Panc1 (cell line): ENCODE measurements around the gene NRROS. TPM values are rescaled to one million over a fixed set of nuclear protein-coding genes. Genes with fewer than 3 reads are reported as not detected.

Experiments
- ATAC-seq: fragments of 200-7000 bp; cut with Tn5 transposase; 2 replicates; pipeline ENCODE4 v1.9.1; 2020; ENCODE audit warnings: mild to moderate bottlenecking, moderate library complexity
- BruUV-seq: library from RNA; stranded (reverse); fragments of 400-500 nt; replicated peaks from 2 replicates; lab custom pipeline; 2021; lab: Mats Ljungman, UMichigan
- CTCF ChIA-PET: fragments of 300-600 bp; sonication (Branson Sonifier 250); formaldehyde crosslinking; loops from one replicate; lab custom pipeline; 2022; ENCODE audit warnings: antibody characterized with exemption; lab: Charles Lee
- POLR2A ChIA-PET: fragments of 300-600 bp; sonication (Branson Sonifier 250); formaldehyde crosslinking; loops from one replicate; lab custom pipeline; 2022; ENCODE audit warnings: antibody characterized with exemption; lab: Charles Lee
- DNase-seq: peaks from one replicate; pipeline ENCODE4 v3.0.0-alpha.2; 2010; ENCODE audit warnings: low read depth, low spot score
- H3K27ac ChIP-seq: 2 replicates; pipeline ENCODE4 v1.5.1; 2011; ENCODE audit warnings: mild to moderate bottlenecking, low read length, inconsistent platforms
- H3K27me3 ChIP-seq: fragments of 200-500 bp; sonication (Bioruptor generic); 2 replicates; pipeline ENCODE4 v1.6.0; 2014; ENCODE audit warnings: low read length, inconsistent platforms; ENCODE audit not compliant: control insufficient read depth, insufficient read depth
- H3K36me3 ChIP-seq: fragments of 200-500 bp; sonication (Bioruptor generic); 2 replicates; pipeline ENCODE4 v1.5.1; 2014; ENCODE audit warnings: inconsistent platforms, mild to moderate bottlenecking, low read length, moderate library complexity; ENCODE audit not compliant: control insufficient read depth, insufficient read depth
- H3K4me1 ChIP-seq: 2 replicates; pipeline ENCODE4 v1.5.1; 2011; ENCODE audit warnings: inconsistent platforms, mild to moderate bottlenecking, low read length, moderate library complexity; ENCODE audit not compliant: control insufficient read depth, insufficient read depth
- H3K4me3 ChIP-seq, 2 experiments: 2 replicates each; pipeline ENCODE4 v1.5.1; 2011 to 2012; ENCODE audit warnings: low read depth in 2 of 2, low read length in 2 of 2, mild to moderate bottlenecking in 2 of 2, inconsistent platforms in 1 of 2, moderate library complexity in 1 of 2
- H3K9me3 ChIP-seq: fragments of 200-500 bp; sonication (Bioruptor generic); 2 replicates; pipeline ENCODE4 v1.5.1; 2014; ENCODE audit warnings: low read depth, mild to moderate bottlenecking, inconsistent platforms, low read length, moderate library complexity; ENCODE audit not compliant: control insufficient read depth, insufficient read depth
- POLR2AphosphoS5 ChIP-seq: IDR thresholded peaks from 2 replicates; pipeline ENCODE4 v1.6.1; 2012; ENCODE audit warnings: mild to moderate bottlenecking, low read depth, low read length, moderate library complexity
- SIN3A ChIP-seq: IDR thresholded peaks from 2 replicates; pipeline ENCODE4 v1.6.1; 2012; ENCODE audit warnings: low read depth, mild to moderate bottlenecking, low read length, moderate library complexity, borderline replicate concordance; ENCODE audit not compliant: insufficient read depth
- TCF7L2 ChIP-seq: IDR thresholded peaks from 2 replicates; pipeline ENCODE4 v1.6.1; 2011; ENCODE audit warnings: mild to moderate bottlenecking, low read depth, low read length, inconsistent platforms
- in situ Hi-C: cut with HindIII; loops from 2 replicates; pipeline ENCODE4 v1.10.0; 2016; ENCODE audit warnings: low sequenced_read_pairs, low pct_unique_long_range_greater_than_20kb
- intact Hi-C: fragments of 100-400 bp; cut with micrococcal nuclease; formaldehyde crosslinking; loops from one replicate; pipeline ENCODE4 v1.10.0; 2022; ENCODE audit not compliant: unreplicated experiment
- total RNA-seq: library from RNA; stranded (reverse); gene quantifications from one replicate; pipeline ENCODE4 v1.2.1, GENCODE V29; 2021; ENCODE audit not compliant: unreplicated experiment
- TF ChIP-seq, protein P1 (sequence below): fragments of 450-650 bp; IDR thresholded peaks from 2 replicates; pipeline ENCODE4 v1.5.1; 2017; ENCODE audit warnings: mild to moderate bottlenecking
- TF ChIP-seq, protein P2 (sequence below), 2 experiments: IDR thresholded peaks; 2 replicates each; pipeline ENCODE4 v1.6.1; 2011 to 2012; ENCODE audit warnings: low read depth in 2 of 2, control low read depth in 1 of 2, low read length in 1 of 2, mild to moderate bottlenecking in 1 of 2, moderate library complexity in 1 of 2; ENCODE audit not compliant: insufficient read depth in 1 of 2

NRROS gene
- total RNA-seq, 1 experiment from 2014 or later: 8.8 TPM

DNA sequence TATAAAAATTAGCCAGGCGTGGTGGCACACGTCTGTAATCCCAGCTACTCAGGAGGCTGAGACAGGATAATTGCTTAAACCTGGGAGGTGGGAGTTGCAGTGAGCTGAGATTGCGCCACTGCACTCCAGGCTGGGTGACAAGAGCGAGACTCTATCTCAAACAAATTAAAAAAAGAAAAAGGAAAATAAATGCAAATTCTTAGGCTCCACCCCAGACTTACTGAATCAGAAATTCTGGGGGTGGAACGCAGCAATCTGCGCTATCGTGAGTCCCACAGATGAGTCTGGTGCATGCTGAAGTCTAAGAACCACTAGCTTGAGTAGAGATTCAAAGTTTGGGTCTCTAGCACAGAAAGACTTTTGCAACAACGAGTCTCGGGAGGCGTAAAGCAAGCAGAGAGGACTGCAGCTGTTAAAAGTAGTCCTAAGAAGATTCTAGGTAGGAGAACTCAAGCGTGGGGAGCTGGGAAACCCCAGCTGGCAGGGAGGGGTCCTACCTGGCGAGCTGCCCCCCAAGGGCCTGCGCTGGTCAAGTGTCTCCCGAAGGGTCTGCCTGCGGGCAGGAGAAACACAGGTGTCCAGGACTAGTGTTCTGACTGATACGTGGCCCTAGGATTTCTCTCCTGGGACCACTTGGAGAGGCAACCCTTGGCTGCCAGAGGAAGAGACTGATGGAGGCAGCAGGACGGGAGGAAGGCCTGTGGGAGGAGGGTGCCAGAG, 50.6 kb downstream of the NRROS start (continued):
- TF ChIP-seq, protein P1, sequence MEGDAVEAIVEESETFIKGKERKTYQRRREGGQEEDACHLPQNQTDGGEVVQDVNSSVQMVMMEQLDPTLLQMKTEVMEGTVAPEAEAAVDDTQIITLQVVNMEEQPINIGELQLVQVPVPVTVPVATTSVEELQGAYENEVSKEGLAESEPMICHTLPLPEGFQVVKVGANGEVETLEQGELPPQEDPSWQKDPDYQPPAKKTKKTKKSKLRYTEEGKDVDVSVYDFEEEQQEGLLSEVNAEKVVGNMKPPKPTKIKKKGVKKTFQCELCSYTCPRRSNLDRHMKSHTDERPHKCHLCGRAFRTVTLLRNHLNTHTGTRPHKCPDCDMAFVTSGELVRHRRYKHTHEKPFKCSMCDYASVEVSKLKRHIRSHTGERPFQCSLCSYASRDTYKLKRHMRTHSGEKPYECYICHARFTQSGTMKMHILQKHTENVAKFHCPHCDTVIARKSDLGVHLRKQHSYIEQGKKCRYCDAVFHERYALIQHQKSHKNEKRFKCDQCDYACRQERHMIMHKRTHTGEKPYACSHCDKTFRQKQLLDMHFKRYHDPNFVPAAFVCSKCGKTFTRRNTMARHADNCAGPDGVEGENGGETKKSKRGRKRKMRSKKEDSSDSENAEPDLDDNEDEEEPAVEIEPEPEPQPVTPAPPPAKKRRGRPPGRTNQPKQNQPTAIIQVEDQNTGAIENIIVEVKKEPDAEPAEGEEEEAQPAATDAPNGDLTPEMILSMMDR: no peak

DNA sequence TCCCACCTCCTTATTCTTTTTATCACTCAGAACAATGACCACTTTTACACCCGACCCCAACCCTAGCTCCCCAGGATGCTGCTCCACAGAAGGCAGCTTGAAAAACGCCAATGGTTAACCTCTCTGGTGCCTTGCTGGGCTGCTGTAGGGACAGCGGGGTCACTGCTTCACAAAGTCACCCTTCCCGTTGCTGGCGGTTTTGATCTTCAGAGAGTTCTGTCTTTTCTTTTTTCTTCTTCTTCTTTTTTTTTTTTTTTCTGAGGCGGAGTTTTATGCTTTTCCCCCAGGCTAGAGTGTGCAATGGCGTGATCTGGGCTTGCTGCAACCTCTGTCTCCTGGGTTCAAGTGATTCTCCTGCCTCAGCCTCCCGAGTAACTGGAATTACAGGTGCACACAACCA, 51.9 kb downstream of the NRROS start:
- CTCF ChIA-PET: interaction anchor here (0.6 to 0.7 kb wide), 2 partner anchors 21 to 424 kb away, joined by 3 to 7 read pairs; no protein-coding TSS in a partner anchor
- in situ Hi-C loops (no loop called here), intact Hi-C loops (no loop called here)
- H3K27me3 ChIP-seq: no peaks in the 10 kb centered on the region
- TF ChIP-seq POLR2AphosphoS5 (no peak), TCF7L2 (no peak), SIN3A (no peak)
- TF ChIP-seq, protein P1: no peak
- TF ChIP-seq, protein P2, sequence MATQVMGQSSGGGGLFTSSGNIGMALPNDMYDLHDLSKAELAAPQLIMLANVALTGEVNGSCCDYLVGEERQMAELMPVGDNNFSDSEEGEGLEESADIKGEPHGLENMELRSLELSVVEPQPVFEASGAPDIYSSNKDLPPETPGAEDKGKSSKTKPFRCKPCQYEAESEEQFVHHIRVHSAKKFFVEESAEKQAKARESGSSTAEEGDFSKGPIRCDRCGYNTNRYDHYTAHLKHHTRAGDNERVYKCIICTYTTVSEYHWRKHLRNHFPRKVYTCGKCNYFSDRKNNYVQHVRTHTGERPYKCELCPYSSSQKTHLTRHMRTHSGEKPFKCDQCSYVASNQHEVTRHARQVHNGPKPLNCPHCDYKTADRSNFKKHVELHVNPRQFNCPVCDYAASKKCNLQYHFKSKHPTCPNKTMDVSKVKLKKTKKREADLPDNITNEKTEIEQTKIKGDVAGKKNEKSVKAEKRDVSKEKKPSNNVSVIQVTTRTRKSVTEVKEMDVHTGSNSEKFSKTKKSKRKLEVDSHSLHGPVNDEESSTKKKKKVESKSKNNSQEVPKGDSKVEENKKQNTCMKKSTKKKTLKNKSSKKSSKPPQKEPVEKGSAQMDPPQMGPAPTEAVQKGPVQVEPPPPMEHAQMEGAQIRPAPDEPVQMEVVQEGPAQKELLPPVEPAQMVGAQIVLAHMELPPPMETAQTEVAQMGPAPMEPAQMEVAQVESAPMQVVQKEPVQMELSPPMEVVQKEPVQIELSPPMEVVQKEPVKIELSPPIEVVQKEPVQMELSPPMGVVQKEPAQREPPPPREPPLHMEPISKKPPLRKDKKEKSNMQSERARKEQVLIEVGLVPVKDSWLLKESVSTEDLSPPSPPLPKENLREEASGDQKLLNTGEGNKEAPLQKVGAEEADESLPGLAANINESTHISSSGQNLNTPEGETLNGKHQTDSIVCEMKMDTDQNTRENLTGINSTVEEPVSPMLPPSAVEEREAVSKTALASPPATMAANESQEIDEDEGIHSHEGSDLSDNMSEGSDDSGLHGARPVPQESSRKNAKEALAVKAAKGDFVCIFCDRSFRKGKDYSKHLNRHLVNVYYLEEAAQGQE (IDR thresholded peaks at IDR 0.05; ENCODE audit: insufficient read depth in 1 of 2, low read depth in 2 of 2, low read length in 1 of 2): no peak
- POLR2A ChIA-PET: interaction anchor here (0.5 kb wide), 1 partner anchor 21 kb away, joined by 4 read pairs; no protein-coding TSS in a partner anchor
- no peak for ATAC-seq
- no peak for DNase-seq
- H3K27ac ChIP-seq: no peak overlapping the region
- H3K4me3 ChIP-seq: no peak overlapping the region
- no peaks in the 10 kb centered on the region for H3K4me1 ChIP-seq
- no peaks in the 10 kb centered on the region for H3K36me3 ChIP-seq
- no peaks in the 10 kb centered on the region for H3K9me3 ChIP-seq
- no TSS peak for BruUV-seq

DNA sequence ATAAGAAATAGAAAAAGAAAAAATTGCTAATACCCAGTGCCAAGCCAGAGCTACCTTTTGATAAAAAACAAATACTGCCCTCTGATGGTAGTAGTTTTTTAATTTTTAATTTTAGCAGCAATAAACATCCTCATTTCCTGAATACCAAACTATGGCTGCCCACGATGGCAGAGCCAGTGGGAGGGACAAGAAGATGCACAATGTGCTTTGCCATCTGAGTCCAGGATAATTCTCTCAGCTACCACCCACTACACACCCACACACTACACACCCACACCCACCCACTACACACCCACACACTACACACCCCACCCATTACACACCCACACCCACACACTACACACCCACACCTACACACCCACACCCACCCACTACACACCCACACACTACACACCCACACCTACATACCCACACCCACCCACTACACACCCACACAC, 54.7 kb downstream of the NRROS start:
- Histone ChIP-seq H3K27me3 (no peaks in the 10 kb centered on the region), H3K9me3 (no peaks in the 10 kb centered on the region), H3K4me3 (no peak overlapping the region), H3K27ac (no peak overlapping the region), H3K4me1 (no peaks in the 10 kb centered on the region), H3K36me3 (no peaks in the 10 kb centered on the region)
- TF ChIP-seq SIN3A: no peak
- TF ChIP-seq, protein P1: no peak
- TF ChIP-seq, protein P2 (IDR thresholded peaks at IDR 0.05; ENCODE audit: insufficient read depth in 1 of 2, low read depth in 2 of 2, low read length in 1 of 2): no peak
- TF ChIP-seq TCF7L2: no peak
- TF ChIP-seq POLR2AphosphoS5: no peak
- ChIA-PET CTCF (interaction anchor here (0.8 to 1.6 kb wide), 2 partner anchors 84 to 91 kb away, joined by 3 to 5 read pairs; no protein-coding TSS in a partner anchor), POLR2A (no interaction called here)
- in situ Hi-C loops (no loop called here), intact Hi-C loops (no loop called here)
- no TSS peak for BruUV-seq
- DNase-seq (no peak), ATAC-seq (peak; percentile 39; the same call in 1 of the 2 replicates)
